ENCODE results near the gene MED25. TPM values are rescaled to one million over a fixed set of nuclear protein-coding genes. Genes with fewer than 3 reads are reported as not detected.

Gene MED25
- total and polyA plus RNA-seq, 2 of the 8 experiments (the other 6 are each of a cell fraction or from before 2014, with no cell fraction given): 21.6 to 71.4 TPM

DNA sequence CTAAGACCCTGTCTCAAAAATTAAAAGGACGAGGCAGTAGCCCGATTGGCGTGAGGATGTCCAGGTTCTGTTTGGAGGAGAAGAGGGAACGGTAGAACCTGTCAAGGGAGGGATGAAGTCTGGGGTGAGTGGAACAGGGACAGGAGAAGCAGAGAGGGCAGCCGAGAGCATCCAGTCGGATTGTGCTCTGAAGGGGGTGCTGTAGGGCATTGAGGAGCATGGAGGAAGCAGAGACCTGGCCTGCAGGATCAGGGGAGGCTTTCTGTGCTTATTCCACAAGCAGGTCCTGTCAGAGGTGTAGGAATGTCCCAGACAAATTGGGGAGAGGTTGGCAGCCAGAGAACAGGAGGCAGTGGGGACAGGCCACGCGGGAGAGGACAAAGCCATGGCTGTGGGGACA is 37.2 kb upstream of the MED25 start:
- peaks cover 2 to 9% of the 10 kb centered on the region in 2 experiments for H4K20me1 ChIP-seq (replicated peaks in 1 of 2; ENCODE audit: control insufficient read depth in 1 of 2, insufficient read depth in 2 of 2, low read length in 2 of 2)
- H2BK15ac ChIP-seq (ENCODE audit: low read length): no peak overlapping the region
- H3K4ac ChIP-seq (replicated peaks; ENCODE audit: insufficient read length, low read depth, low read length): no peak overlapping the region
- no peak for FAIRE-seq
- ChIA-PET POLR2A (ENCODE audit: partially characterized antibody) (interaction anchor here (1.0 to 2.0 kb wide), 2 partner anchors 9 to 89 kb away, joined by 3 to 8 read pairs; no protein-coding TSS in a partner anchor), CTCF (ENCODE audit: partially characterized antibody) (interaction anchor here (1.2 to 2.8 kb wide), 4 partner anchors 18 to 62 kb away, joined by 3 to 14 read pairs (median 4); no protein-coding TSS in a partner anchor)
- no peaks in the 10 kb centered on the region; the same call in 1 of the 2 replicates for H3K23me2 ChIP-seq (ENCODE audit: low read depth, low read length)
- peak overlapping the region in 1 of 4 experiments; percentile 18; a peak in 1 of 7 replicates for H3K9ac ChIP-seq (replicated peaks in 1 of 4; ENCODE audit: extremely low read depth in 1 of 4, low read depth in 3 of 4, low read length in 3 of 4)
- H4K91ac ChIP-seq (replicated peaks; ENCODE audit: insufficient read length, low read length): no peak overlapping the region
- no peak overlapping the region for H3K4me2 ChIP-seq (ENCODE audit: insufficient read depth in 1 of 2, low read depth in 2 of 2, low read length in 2 of 2)
- no peak overlapping the region for H2AFZ ChIP-seq (ENCODE audit: low read length)
- H3K27ac ChIP-seq (ENCODE audit: low read depth, low read length): no peak overlapping the region
- H3K23ac ChIP-seq (ENCODE audit: insufficient read length): no peak overlapping the region
- no peak overlapping the region; the same call in 1 of the 2 replicates for H4K8ac ChIP-seq (ENCODE audit: extremely low read depth, insufficient read depth, low read length)
- no peak overlapping the region for H3K4me3 ChIP-seq (ENCODE audit: extremely low read depth in 1 of 4, insufficient read depth in 2 of 4, low read depth in 3 of 4, low read length in 4 of 4)
- H3K4me1 ChIP-seq (replicated peaks in 1 of 4; ENCODE audit: control insufficient read depth in 3 of 4, insufficient read depth in 4 of 4, low read length in 3 of 4): no peaks in the 10 kb centered on the region; a peak in 2 of 7 replicates
- H2AK5ac ChIP-seq (ENCODE audit: low read depth, low read length): no peak overlapping the region
- 0 out of 2 replicates have a peak overlapping the region, but pooled peaks have one; percentile 60 for H2BK5ac ChIP-seq (ENCODE audit: low read depth, low read length)
- DNase-seq (ENCODE audit: low read depth in 1 of 2, low spot score in 2 of 2): no peak
- no peak overlapping the region for H3K56ac ChIP-seq (replicated peaks; ENCODE audit: insufficient read length, low read depth, low read length)
- peaks cover 13% of the 10 kb centered on the region for H3K79me1 ChIP-seq (ENCODE audit: low read depth, low read length)
- H4K5ac ChIP-seq (ENCODE audit: insufficient read length, low read depth, low read length): no peak overlapping the region
- no peak overlapping the region for H2BK120ac ChIP-seq (replicated peaks; ENCODE audit: low read depth, low read length)
- H3K27me3 ChIP-seq (replicated peaks in 1 of 4; ENCODE audit: control insufficient read depth in 3 of 4, extremely low read depth in 1 of 4, insufficient read depth in 3 of 4, low read length in 3 of 4): no peaks in the 10 kb centered on the region
- H3K36me3 ChIP-seq (ENCODE audit: control insufficient read depth in 2 of 4, insufficient read depth in 4 of 4, low read length in 3 of 4): peaks cover 2 to 17% (median 9%) of the 10 kb centered on the region in 4 experiments; a peak in 6 of 8 replicates
- no peak overlapping the region for H3K14ac ChIP-seq (ENCODE audit: insufficient read length)
- H3K18ac ChIP-seq (ENCODE audit: extremely low read depth, low read length): no peak overlapping the region
- no peak overlapping the region for H2BK12ac ChIP-seq (ENCODE audit: low read depth, low read length)
- no peaks in the 10 kb centered on the region for H3K9me3 ChIP-seq (ENCODE audit: insufficient read depth in 2 of 2, low read depth in 1 of 2, low read length in 1 of 2)
- no peaks in the 10 kb centered on the region; a peak in 1 of 4 replicates for H3K79me2 ChIP-seq (ENCODE audit: control insufficient read depth in 1 of 2, insufficient read depth in 2 of 2, low read length in 2 of 2)
- WGBS, 2 experiments (ENCODE audit: extremely low coverage in 1 of 2, insufficient coverage in 1 of 2, insufficient read length in 1 of 2, insufficient replicate concordance in 2 of 2, low coverage in 1 of 2, low lambda C conversion rate in 2 of 2, missing lambda C conversion rate in 1 of 2): 80% methylated on average over 6 of the region's 8 CpGs; no CpG with 5 or more reads in 1 of the 2 experiments
- no peak overlapping the region for H2BK20ac ChIP-seq (ENCODE audit: low read length)
- no peak for TF ChIP-seq TAF7 (optimal IDR thresholded peaks at IDR 0.05; ENCODE audit: borderline replicate concordance, low read depth, low read length)
- TF ChIP-seq, protein P1, sequence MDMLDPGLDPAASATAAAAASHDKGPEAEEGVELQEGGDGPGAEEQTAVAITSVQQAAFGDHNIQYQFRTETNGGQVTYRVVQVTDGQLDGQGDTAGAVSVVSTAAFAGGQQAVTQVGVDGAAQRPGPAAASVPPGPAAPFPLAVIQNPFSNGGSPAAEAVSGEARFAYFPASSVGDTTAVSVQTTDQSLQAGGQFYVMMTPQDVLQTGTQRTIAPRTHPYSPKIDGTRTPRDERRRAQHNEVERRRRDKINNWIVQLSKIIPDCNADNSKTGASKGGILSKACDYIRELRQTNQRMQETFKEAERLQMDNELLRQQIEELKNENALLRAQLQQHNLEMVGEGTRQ (IDR thresholded peaks at IDR 0.05; ENCODE audit: low read length): no peak
- no peak for TF ChIP-seq SP1 (IDR thresholded peaks at IDR 0.05; ENCODE audit: low read depth, low read length)
- TF ChIP-seq PHF8 (conservative IDR thresholded peaks at IDR 0.05; ENCODE audit: low read depth, low read length): no peak
- TF ChIP-seq, protein P2, sequence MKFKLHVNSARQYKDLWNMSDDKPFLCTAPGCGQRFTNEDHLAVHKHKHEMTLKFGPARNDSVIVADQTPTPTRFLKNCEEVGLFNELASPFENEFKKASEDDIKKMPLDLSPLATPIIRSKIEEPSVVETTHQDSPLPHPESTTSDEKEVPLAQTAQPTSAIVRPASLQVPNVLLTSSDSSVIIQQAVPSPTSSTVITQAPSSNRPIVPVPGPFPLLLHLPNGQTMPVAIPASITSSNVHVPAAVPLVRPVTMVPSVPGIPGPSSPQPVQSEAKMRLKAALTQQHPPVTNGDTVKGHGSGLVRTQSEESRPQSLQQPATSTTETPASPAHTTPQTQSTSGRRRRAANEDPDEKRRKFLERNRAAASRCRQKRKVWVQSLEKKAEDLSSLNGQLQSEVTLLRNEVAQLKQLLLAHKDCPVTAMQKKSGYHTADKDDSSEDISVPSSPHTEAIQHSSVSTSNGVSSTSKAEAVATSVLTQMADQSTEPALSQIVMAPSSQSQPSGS (IDR thresholded peaks at IDR 0.05; ENCODE audit: low read length): no peak
- no peak for TF ChIP-seq RNF2 (IDR thresholded peaks at IDR 0.05; ENCODE audit: borderline replicate concordance, low read depth, low read length, missing control alignments, poor library complexity, severe bottlenecking)
